Right cardiac atrium (tissue), 5 donors: Measurements from ENCODE around the gene MKS1. TPM values are rescaled to one million over a fixed set of nuclear protein-coding genes. Genes with fewer than 3 reads are reported as not detected.

Experiments
- ATAC-seq, 2 donors: fragments of 200-7000 bp; cut with Tn5 transposase; one replicate each; pipeline versions ENCODE4 v1.8.0 to v1.9.1; 2020; ENCODE audit warnings: moderate library complexity in 2 of 2, mild to moderate bottlenecking in 1 of 2
- DNase-seq, 3 donors: peaks; one replicate each; pipeline ENCODE4 v3.0.0-alpha.2; 2020
- H3K27ac ChIP-seq: one replicate; pipeline ENCODE4 v1.5.1; 2013; ENCODE audit warnings: mild to moderate bottlenecking, low read length, control low read depth, moderate library complexity
- H3K27me3 ChIP-seq: one replicate; pipeline ENCODE4 v1.6.1; 2013; ENCODE audit not compliant: control insufficient read depth, insufficient read depth
- H3K4me1 ChIP-seq: one replicate; pipeline ENCODE4 v1.6.1; 2013; ENCODE audit warnings: low read length; ENCODE audit not compliant: control insufficient read depth, insufficient read depth
- H3K4me3 ChIP-seq: one replicate; pipeline ENCODE4 v1.5.1; 2013; ENCODE audit warnings: low read length, control low read depth
- H3K9me3 ChIP-seq: one replicate; pipeline ENCODE4 v1.6.1; 2013; ENCODE audit warnings: low read length; ENCODE audit not compliant: control insufficient read depth
- WGBS: extraction: QIAGEN DNeasy Blood & Tissue Kit; methylation state at CpG from one replicate; pipeline ENCODE4 v1.1.7; 2013; 5-methylcytosine and 5-hydroxymethylcytosine counted together
- intact Hi-C, 4 donors: fragments of 100-400 bp; cut with DNase I; formaldehyde crosslinking; loops; one replicate each; pipeline versions ENCODE4 v1.11.0 to v1.14.0; 2022 to 2023
- polyA plus RNA-seq: library from polyadenylated mRNA; stranded (reverse); fragments of 200-250 nt; gene quantifications from one replicate; pipeline ENCODE4 v1.2.3, GENCODE V29; 2013
- total RNA-seq, 4 donors: library from RNA; stranded (reverse); fragmentation: NEBNext Ultra II Directional; extraction: Animal tissue kit (Norgen Biotek cat#: 25700); gene quantifications; one replicate each; pipeline ENCODE4 v1.2.1, GENCODE V29; 2021
- donor health status: healthy with polysubstance abuse.
- donor health status: DM: no; HTN: yes; CAD: no.
- donor health status: DM: no; HTN: no; CAD: no.
- donor health status: DM: no; HTN: yes; CAD: no; lungs with severe emphysema.
- donor health status: DM: yes; HTN: yes; CAD: no.

MKS1 gene
- total and polyA plus RNA-seq, 5 donors: 5.6 to 11.4 (median 6.9) TPM

GRCh38 chr17:58184308-58184985, 34.6 kb downstream of the MKS1 start:
- no peak for ATAC-seq
- no peak for DNase-seq
- H3K4me3 ChIP-seq: no peak overlapping the region
- no peak overlapping the region for H3K27ac ChIP-seq
- intact Hi-C loops: no loop called here
- H3K4me1 ChIP-seq: no peaks in the 10 kb centered on the region
- H3K27me3 ChIP-seq: no peaks in the 10 kb centered on the region
- H3K9me3 ChIP-seq: no peaks in the 10 kb centered on the region
- 65% methylated on average over 10 of the region's 10 CpGs for WGBS

- intact Hi-C loops: no loop called here
- ATAC-seq (no peak), DNase-seq (no peak)
- Histone ChIP-seq H3K4me3 (no peak overlapping the region), H3K9me3 (no peaks in the 10 kb centered on the region), H3K27ac (no peak overlapping the region), H3K4me1 (no peaks in the 10 kb centered on the region), H3K27me3 (no peaks in the 10 kb centered on the region)
- 74% methylated on average over 4 of the region's 4 CpGs for WGBS
These were observed 35.5 kb downstream of the MKS1 start for GRCh38 chr17:58183514-58183913.

GRCh38 chr17:58181796-58182195, 37.3 kb downstream of the MKS1 start:
- DNase-seq: no peak
- H3K27ac ChIP-seq: no peak overlapping the region
- no peak for ATAC-seq
- intact Hi-C loops: no loop called here
- H3K4me3 ChIP-seq: no peak overlapping the region
- no peaks in the 10 kb centered on the region for H3K4me1 ChIP-seq
- 70% methylated on average over 4 of the region's 4 CpGs for WGBS
- no peaks in the 10 kb centered on the region for H3K9me3 ChIP-seq
- no peaks in the 10 kb centered on the region for H3K27me3 ChIP-seq

GRCh38 chr17:58176200-58176599, 42.9 kb downstream of the MKS1 start:
- intact Hi-C loops: no loop called here
- DNase-seq (no peak), ATAC-seq (no peak)
- Histone ChIP-seq H3K4me1 (no peaks in the 10 kb centered on the region), H3K9me3 (no peaks in the 10 kb centered on the region), H3K27ac (no peak overlapping the region), H3K4me3 (no peak overlapping the region), H3K27me3 (no peaks in the 10 kb centered on the region)
- 34% methylated on average over 7 of the region's 7 CpGs for WGBS

GRCh38 chr17:58174871-58175270, 44.2 kb downstream of the MKS1 start:
- Histone ChIP-seq H3K9me3 (no peaks in the 10 kb centered on the region), H3K27me3 (no peaks in the 10 kb centered on the region), H3K27ac (no peak overlapping the region), H3K4me1 (no peaks in the 10 kb centered on the region), H3K4me3 (no peak overlapping the region)
- WGBS: 47% methylated on average over 3 of the region's 3 CpGs
- ATAC-seq (no peak), DNase-seq (no peak)
- intact Hi-C loops: no loop called here

GRCh38 chr17:58172369-58173071, 46.5 kb downstream of the MKS1 start:
- no peak for DNase-seq
- 32% methylated on average over 2 of the region's 2 CpGs for WGBS

GRCh38 chr17:58170622-58171021, 48.4 kb downstream of the MKS1 start:
- WGBS: 57% methylated on average over 4 of the region's 4 CpGs
- H3K27me3 ChIP-seq: no peaks in the 10 kb centered on the region
- intact Hi-C loops: no loop called here
- no peak overlapping the region for H3K27ac ChIP-seq
- H3K4me1 ChIP-seq: no peaks in the 10 kb centered on the region
- no peak for ATAC-seq
- no peak overlapping the region for H3K4me3 ChIP-seq
- no peak for DNase-seq
- no peaks in the 10 kb centered on the region for H3K9me3 ChIP-seq

More at GRCh38 chr17:58172369-58173071, 46.5 kb downstream of the MKS1 start:
- no peaks in the 10 kb centered on the region for H3K9me3 ChIP-seq
- no peaks in the 10 kb centered on the region for H3K4me1 ChIP-seq
- intact Hi-C loops: no loop called here
- H3K4me3 ChIP-seq: no peak overlapping the region
- H3K27ac ChIP-seq: no peak overlapping the region
- peak in 1 of 2 donors; percentile 41 for ATAC-seq
- no peaks in the 10 kb centered on the region for H3K27me3 ChIP-seq

GRCh38 chr17:58166682-58167081, 52.4 kb downstream of the MKS1 start, which contains the start of gene OR4D2:
TSS of gene OR4D2 (plus strand) at chr17:58166982. CDS start at chr17:58169656, 2,674 bp downstream.
- Histone ChIP-seq H3K4me3 (no peak within 1 kb of the TSS), H3K4me1 (no peaks in the 10 kb centered on the region), H3K9me3 (no peaks in the 10 kb centered on the region), H3K27ac (no peak within 1 kb of the TSS), H3K27me3 (no peaks in the 10 kb centered on the region)
- ATAC-seq (no peak), DNase-seq (no peak)
- intact Hi-C loops: no loop called here
- WGBS: 60% methylated on average over 6 of the region's 6 CpGs

GRCh38 chr17:58165981-58166380, 53.1 kb downstream of the MKS1 start:
- 10% methylated on average over 2 of the region's 2 CpGs for WGBS
- no peaks in the 10 kb centered on the region for H3K4me1 ChIP-seq
- no peaks in the 10 kb centered on the region for H3K27me3 ChIP-seq
- intact Hi-C loops: no loop called here
- no peak overlapping the region for H3K4me3 ChIP-seq
- DNase-seq (no peak), ATAC-seq (no peak)
- H3K9me3 ChIP-seq: no peaks in the 10 kb centered on the region
- no peak overlapping the region for H3K27ac ChIP-seq

- Histone ChIP-seq H3K27me3 (peaks cover 4% of the 10 kb centered on the region), H3K4me1 (no peaks in the 10 kb centered on the region), H3K4me3 (no peak overlapping the region), H3K9me3 (no peaks in the 10 kb centered on the region), H3K27ac (no peak overlapping the region)
- DNase-seq: no peak
- 65% methylated on average over 3 of the region's 3 CpGs for WGBS
- ATAC-seq: no peak
- intact Hi-C loops: no loop called here
These were observed 57.5 kb downstream of the MKS1 start for GRCh38 chr17:58161566-58161965.

GRCh38 chr17:58158181-58158580, 60.9 kb downstream of the MKS1 start:
- DNase-seq: no peak
- 72% methylated on average over 2 of the region's 2 CpGs for WGBS
- Histone ChIP-seq H3K4me1 (no peaks in the 10 kb centered on the region), H3K27ac (no peak overlapping the region), H3K4me3 (no peak overlapping the region), H3K9me3 (no peaks in the 10 kb centered on the region), H3K27me3 (peaks cover 4% of the 10 kb centered on the region)
- intact Hi-C loops: no loop called here
- ATAC-seq: no peak
